G401.6 (cell line): ENCODE data around the gene CELF4.

Source experiments
- FAIRE-seq: peaks from 2 replicates; lab custom pipeline; 2012; peaks lifted over from hg19 to GRCh38; lab: Jason Lieb, UNC

The CELF4 gene

GRCh38 chr18:37252342-37252741 lies 313.3 kb downstream of the CELF4 start:
- no peak for FAIRE-seq

- FAIRE-seq: no peak
Measured at GRCh38 chr18:37251679-37252078, 313.9 kb downstream of the CELF4 start.

GRCh38 chr18:37249895-37250618 lies 315.5 kb downstream of the CELF4 start:
- FAIRE-seq: no peak

DNA sequence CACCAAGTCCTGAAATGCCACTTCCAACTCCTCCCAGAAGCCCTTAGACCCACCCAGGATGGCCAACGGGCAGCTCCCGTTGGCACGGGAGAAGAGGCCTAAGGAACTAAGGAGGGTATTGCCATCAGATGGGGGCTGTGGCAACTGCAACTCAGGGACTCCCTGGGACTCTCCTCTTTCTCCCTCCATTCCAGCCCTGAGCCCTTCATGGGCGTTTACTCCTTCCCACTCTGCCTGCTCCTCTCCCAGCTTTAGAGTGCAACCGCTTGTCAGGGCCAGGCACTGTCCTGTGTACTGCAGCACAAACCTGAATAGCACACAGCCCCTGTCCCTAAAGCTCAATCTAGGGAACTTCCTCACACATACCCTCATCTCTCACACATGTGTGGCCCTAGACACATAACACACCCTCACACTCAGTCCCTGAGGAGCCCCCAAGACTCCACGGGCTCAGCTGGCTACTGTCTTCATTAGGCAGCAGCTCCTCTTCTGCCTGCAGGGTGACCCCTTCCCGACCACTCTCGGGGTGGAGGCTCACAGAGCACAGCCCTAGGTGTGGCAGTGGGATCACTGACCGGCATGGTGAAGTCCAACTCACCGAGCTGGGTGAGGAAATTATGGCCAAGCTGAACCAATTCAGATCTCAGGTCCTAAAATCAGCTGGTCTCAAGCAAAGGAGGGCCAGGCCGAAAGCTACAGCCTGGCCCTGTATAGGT lies 316.3 kb downstream of the CELF4 start:
- FAIRE-seq: no peak

DNA sequence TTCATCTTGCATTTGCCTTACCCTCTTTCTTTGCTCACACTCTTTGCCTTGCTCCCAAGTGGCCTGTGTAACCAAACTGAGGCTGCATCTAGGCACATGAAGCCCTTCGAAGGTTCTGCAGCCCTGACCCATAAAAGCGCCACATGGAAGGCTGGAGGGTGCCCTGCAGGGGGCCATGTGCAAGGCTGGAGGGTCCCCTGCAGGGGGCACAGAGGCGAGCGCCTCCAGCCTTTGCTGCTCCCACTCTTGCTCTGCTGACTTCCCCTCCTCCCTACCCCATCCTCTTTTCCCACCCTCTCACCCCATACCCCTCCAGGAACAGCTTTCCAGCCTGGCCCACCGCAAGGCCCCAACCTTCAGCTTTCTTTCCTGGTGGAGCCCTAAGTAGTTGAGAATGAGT lies 317.3 kb downstream of the CELF4 start:
- no peak for FAIRE-seq

DNA sequence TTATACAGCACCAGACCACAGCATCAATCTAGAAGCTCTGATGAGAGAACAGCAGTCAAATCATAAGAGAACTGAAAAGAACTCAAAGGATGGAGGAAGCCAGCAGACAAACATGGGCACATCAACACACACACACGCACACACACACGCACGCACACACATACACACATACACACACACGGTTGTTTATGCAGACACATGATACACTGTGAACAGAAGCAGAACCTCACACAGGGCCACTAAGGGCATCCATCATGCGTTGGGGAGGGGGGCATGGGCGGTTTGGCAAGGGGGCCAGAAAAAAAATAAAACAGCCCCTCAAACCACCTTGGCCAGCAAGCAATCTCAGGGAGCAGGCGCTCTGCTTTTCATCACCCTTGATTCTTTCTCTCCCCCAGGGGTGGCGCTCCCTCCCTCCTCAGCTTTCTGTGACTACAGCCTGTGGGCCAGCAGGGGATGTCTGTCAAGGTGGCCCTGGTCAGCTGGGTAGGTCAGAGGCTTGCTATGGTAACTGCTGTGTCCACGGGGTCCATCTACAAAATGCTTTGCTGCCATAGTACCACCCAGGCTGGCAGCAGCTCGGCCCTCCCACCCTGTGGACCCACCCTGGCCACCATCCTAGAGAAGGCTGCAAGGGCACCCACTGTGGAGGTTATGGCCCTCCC lies 318.0 kb downstream of the CELF4 start:
- FAIRE-seq: no peak

DNA sequence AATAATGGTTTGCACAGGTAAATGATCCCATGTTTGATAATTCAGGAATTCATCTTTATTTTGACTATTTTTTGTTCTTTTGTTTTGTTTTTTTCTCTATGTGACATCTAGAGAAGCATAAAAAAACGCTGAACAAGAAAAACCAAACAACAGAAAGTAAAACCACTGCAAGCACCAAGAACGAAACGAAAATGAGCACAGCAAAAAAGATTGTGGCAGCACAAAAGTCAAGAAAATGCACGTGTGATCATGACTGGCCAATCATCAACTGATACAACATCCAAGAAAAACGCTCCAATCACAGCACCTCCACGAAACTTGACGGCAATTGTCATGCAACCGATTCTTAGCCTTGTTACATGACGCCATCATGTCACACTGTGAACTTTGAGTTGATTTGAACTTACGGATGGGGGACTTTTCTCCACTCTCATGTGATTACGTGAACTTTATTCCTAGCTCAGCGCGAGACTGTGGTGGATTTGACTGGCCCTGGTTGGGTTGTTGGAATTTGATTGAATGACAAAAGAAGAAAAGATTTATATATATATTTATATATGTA lies 318.7 kb downstream of the CELF4 start:
- FAIRE-seq: no peak

DNA sequence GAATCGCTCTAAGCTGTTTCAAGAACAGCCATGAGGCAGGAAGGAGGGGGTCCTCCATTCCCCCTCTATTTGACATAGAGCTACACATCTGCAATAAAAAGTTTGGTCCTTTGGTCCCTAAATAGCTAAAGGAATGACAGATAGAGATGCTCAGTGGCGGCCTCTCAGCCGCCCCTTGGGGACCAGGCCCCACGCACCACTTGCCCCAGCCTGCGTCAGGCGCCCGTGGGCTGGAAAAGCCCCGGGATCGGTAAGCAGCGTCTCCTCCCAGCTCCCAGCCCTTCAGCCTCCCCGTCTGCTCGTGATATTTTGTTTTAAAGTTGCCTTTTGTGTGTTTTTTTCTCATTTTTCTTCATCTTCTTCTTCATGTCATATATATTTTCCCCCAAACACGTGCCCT lies 321.0 kb downstream of the CELF4 start:
- no peak for FAIRE-seq

- FAIRE-seq: no peak
Measured at GRCh38 chr18:37243741-37244140, 321.9 kb downstream of the CELF4 start.

DNA sequence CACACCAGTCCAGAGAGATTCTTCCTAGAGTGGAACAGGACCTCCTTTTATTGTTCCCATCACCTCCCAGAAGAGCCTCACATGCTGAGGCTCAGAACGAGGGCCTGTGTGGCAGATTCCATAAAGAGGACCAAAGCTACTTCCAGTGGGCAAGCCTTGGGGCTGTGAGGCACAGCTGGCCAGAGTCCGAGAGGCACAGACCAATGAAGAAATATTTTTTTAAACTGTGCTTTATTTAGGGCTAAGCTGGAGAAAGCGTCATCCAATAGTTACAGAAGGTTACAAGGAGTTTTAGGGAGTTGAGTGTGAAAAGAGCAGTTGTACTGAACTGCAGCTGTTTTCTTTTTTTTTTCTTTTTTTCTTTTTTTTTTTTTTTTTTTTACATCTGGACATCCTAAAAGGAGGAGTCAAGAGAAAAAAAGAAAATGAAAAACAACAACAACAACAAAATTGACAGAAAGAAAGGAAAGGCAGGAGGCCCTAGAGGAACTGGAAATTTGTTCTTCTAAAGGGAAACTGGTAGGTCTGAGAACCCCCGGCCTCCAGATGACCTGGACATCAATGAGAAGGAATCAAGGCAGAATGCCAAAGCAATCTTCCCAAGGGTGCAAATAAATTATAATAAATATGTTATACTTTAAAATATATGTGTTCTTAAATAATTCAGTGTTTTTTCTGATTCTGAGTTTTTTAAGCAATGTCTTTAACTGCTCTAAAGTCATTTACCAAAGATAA lies 322.6 kb downstream of the CELF4 start:
- no peak for FAIRE-seq

- FAIRE-seq: no peak
Measured at GRCh38 chr18:37242091-37242490, 323.5 kb downstream of the CELF4 start.

- no peak for FAIRE-seq
Measured at GRCh38 chr18:37238282-37239108, 327.1 kb downstream of the CELF4 start.

- FAIRE-seq: no peak
Measured at GRCh38 chr18:37235583-37235982, 330.0 kb downstream of the CELF4 start.

DNA sequence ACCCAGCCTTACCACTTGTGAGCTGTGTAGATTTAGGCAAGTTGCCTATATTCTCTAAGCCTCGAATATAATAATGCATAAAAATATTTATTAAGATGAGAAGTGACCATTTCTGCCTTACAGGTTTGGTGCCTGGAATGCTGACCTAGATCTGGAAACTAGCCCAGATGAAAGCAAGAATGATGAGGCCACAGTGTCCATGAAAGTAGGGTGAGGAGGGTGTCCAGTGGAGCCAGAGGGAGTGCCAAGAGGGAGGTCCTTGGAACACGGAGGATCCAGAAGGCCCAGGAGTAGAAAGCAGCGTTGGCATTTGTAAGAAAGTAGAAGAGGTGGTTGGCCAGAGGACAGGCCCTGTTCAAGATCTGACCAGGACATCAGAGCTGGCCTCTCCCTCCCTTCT lies 334.3 kb downstream of the CELF4 start:
- FAIRE-seq: no peak

- FAIRE-seq: no peak
Measured at GRCh38 chr18:37230768-37231167, 334.8 kb downstream of the CELF4 start.

DNA sequence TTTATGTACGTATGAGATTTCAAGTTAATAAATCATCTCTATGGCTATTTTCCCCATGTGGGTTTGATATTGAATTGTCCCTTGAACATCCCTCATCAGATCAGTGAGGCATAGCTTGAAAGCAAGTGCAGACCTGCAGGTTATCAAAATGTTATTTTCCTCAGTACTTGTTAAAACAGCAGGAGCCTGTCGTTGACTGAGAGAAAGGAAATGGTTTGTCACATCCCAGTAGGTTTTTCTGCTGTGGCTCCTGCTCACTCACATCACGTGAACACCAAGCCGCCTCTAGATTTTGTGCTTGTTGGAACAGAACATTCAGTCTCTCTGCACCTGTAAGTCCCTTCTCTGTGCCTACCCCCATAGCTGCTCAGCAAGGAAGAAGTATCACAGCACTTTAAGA lies 340.3 kb downstream of the CELF4 start:
- no peak for FAIRE-seq

GRCh38 chr18:37222999-37223378 lies 342.6 kb downstream of the CELF4 start:
- no peak for FAIRE-seq

DNA sequence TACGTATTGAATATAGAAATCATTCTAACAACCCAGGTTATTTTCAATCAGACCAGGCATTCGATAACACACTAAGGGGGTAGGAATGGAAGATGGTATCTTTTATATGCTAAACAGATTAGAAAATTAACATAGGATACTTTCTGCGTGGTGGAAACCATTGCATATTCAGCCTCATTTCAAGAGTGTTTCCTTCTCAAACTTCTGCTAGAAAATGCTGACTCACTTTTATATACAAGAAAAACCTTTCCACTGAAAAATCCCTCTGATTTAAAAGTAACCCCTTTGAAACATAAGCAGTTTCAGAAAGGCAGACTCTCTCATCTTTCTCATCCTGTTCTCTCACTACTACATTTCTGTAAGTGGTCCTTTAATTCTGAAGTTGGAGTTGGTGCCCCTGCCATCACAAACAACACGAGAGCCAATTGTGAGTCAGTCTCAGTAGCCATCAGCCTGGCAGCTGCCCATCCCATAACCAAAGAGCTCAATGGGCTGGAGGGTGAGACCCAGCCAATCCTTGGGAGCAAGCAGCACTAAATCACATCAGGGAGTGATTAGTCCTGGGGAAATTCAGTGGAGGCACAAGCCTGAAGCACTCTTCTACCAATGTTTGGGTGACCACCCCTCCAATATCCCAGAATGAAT lies 343.1 kb downstream of the CELF4 start:
- FAIRE-seq: no peak

DNA sequence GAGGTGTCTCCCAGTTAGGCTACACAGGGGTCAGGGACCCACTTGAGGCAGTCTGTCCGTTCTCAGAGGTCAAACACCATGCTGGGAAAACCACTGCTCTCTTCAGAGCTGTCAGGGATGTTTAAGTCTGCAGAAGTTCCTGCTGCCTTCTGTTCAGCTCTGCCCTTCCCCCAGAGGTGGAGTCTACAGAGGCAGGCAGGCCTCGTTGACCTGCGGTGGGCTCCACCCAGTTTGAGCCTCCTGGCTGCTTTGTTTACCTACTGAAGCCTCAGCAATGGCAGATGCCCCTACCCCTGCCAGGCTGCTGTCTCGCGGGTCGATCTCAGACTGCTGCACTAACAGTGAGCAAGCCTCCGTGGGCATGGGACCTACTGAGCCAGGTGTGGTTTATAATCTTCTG lies 346.3 kb downstream of the CELF4 start:
- no peak for FAIRE-seq

- FAIRE-seq: no peak
Measured at GRCh38 chr18:37218022-37218590, 347.5 kb downstream of the CELF4 start.

DNA sequence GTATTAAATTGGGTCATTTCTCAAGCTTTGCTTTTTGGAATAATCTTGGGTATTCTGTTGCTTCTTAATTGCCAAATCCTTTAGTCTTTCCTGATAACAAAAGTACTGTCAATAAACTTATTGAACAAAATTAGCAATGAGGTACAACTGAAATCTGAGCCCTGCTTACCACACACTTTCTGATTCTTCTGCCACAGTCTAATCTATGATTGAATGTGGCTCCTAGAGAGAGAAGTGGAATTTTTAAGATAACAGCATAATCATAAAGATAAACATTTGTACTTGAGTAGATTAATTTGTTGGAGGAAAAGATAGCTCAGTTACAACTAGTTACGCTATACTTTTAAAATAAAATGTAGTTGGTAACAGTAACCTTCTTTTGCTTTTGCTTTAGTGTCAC lies 354.8 kb downstream of the CELF4 start:
- FAIRE-seq: no peak
